Measurements from ENCODE around the gene PTGES2. TPM values are rescaled to one million over a fixed set of nuclear protein-coding genes. Genes with fewer than 3 reads are reported as not detected.

PTGES2 gene
- total and polyA plus RNA-seq, 2 of the 13 experiments (the other 11 are each of a cell fraction or from before 2014, with no cell fraction given), result 63.7 to 79.8 TPM

GRCh38 chr9:128080206-128080605 is 47.3 kb downstream of the PTGES2 start:
- in situ Hi-C loops (cut with HindIII; ENCODE audit: extremely low pct_ligation_motif_present, low pct_unique_long_range_greater_than_20kb), result no loop called here
- Histone ChIP-seq H3K4me2 (ENCODE audit: low read depth, low read length) (no peak overlapping the region), H3K9me3 (ENCODE audit: low read length) (no peaks in the 10 kb centered on the region), H3K9ac (ENCODE audit: insufficient read depth, low read depth, low read length) (no peak overlapping the region), H4K20me1 (ENCODE audit: insufficient read depth, low read length) (no peaks in the 10 kb centered on the region), H3K36me3 (replicated peaks in 1 of 2; ENCODE audit: control insufficient read depth in 1 of 2, insufficient read depth in 2 of 2, low read length in 2 of 2) (peaks cover 2 to 3% of the 10 kb centered on the region in 2 experiments; a peak in 2 of 5 replicates), H3K79me2 (ENCODE audit: insufficient read depth, low read length) (peaks cover 5% of the 10 kb centered on the region), H3K4me3 (replicated peaks in 1 of 3; ENCODE audit: insufficient read depth in 1 of 3, low read depth in 2 of 3, low read length in 3 of 3) (no peak overlapping the region), H3K27me3 (ENCODE audit: control insufficient read depth in 1 of 2, insufficient read depth in 2 of 2, low read length in 2 of 2) (no peaks in the 10 kb centered on the region), H3K4me1 (ENCODE audit: insufficient read depth, low read length) (peaks cover 45% of the 10 kb centered on the region), H3K27ac (ENCODE audit: extremely low read length, insufficient read depth, low read length) (no peak overlapping the region), H2AFZ (ENCODE audit: low read length) (no peak overlapping the region)
- ChIA-PET POLR2A (interaction anchor here (0.6 to 1.4 kb wide), 3 partner anchors 18 to 72 kb away, joined by 3 to 5 read pairs (median 3); no protein-coding TSS in a partner anchor), CTCF (ENCODE audit: low intra/inter-chr PET ratio, low total read pairs) (no interaction called here)
- intact Hi-C loops (cut with micrococcal nuclease; ENCODE audit: unreplicated experiment), result no loop called here
- WGBS (ENCODE audit: low lambda C conversion rate), result 100% methylated on average over 5 of the region's 5 CpGs
- no TSS peak for BruUV-seq (replicated peaks)
- DNase-seq (ENCODE audit: low spot score) (no peak), FAIRE-seq (no peak), ATAC-seq (no peak)
- no peak for TF ChIP-seq KLF16 (CRISPR knock-in tag; IDR thresholded peaks at IDR 0.05)
- TF ChIP-seq ZNF138 (CRISPR knock-in tag; IDR thresholded peaks at IDR 0.05; ENCODE audit: low read depth), result no peak
- no peak for TF ChIP-seq ZNF574 (CRISPR knock-in tag; IDR thresholded peaks at IDR 0.05)
- TF ChIP-seq IRF2 (CRISPR knock-in tag; IDR thresholded peaks at IDR 0.05), result no peak
- no peak for TF ChIP-seq ZNF256 (CRISPR knock-in tag; conservative IDR thresholded peaks at IDR 0.05)
- TF ChIP-seq PTBP1 (IDR thresholded peaks at IDR 0.05; ENCODE audit: low read depth, low read length, poor library complexity, severe bottlenecking), result no peak
- TF ChIP-seq ZSCAN30 (CRISPR knock-in tag; IDR thresholded peaks at IDR 0.05), result no peak
